Measurements from ENCODE around the gene GRIN3B.

Gene GRIN3B

DNA sequence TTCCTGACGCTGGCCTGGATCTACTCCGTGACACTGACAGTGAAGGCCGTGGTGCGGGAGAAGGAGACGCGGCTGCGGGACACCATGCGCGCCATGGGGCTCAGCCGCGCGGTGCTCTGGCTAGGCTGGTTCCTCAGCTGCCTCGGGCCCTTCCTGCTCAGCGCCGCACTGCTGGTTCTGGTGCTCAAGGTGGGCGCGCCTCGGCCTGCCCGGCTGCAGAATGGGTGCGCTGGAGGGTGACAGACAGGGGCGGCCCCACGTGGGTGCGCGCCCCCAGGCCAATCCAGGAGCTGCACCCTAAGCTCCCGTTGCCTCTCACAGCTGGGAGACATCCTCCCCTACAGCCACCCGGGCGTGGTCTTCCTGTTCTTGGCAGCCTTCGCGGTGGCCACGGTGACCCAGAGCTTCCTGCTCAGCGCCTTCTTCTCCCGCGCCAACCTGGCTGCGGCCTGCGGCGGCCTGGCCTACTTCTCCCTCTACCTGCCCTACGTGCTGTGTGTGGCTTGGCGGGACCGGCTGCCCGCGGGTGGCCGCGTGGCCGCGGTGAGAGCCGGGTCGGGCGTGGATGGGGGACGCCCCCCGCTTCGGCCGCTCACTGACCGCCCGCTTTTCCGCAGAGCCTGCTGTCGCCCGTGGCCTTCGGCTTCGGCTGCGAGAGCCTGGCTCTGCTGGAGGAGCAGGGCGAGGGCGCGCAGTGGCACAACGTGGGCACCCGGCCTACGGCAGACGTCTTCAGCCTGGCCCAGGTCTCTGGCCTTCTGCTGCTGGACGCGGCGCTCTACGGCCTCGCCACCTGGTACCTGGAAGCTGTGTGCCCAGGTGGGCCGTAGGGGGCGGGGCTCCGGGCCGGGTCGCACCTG lies 46.8 kb downstream of the GRIN3B start:
- no peak for DNase-seq

GRCh38 chr19:1047696-1048147 lies 47.5 kb downstream of the GRIN3B start:
- no peak for DNase-seq

- DNase-seq = no peak
These were observed 48.9 kb downstream of the GRIN3B start for GRCh38 chr19:1049106-1049505.

- no peak for DNase-seq
These were observed 49.6 kb downstream of the GRIN3B start for GRCh38 chr19:1049800-1050199.

DNA sequence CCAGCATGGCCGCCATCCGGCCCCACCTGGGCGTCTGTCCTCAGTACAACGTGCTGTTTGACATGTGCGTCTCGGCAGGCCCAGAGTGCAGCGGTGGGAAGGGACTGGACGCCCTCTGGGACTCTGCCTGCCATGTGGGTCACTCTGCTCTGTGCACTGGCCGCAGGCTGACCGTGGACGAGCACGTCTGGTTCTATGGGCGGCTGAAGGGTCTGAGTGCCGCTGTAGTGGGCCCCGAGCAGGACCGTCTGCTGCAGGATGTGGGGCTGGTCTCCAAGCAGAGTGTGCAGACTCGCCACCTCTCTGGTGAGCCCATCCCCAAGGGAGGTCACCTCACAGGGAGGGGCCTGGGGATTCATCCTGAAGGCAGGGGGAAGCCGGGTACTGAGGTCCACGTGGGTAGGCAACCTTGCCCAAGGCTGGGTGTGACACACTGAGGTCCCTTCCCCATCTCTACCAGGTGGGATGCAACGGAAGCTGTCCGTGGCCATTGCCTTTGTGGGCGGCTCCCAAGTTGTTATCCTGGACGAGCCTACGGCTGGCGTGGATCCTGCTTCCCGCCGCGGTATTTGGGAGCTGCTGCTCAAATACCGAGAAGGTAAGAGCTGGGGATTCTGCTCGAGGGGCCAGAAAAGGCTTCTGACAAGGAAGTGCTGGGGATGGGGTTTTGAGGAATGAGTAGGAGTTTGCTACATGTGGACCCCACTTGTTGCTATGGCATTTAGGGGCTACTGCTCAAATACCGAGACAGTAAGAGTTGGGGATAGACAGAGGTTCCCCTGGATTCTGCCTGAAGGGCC lies 51.0 kb downstream of the GRIN3B start:
- no peak for DNase-seq

DNA sequence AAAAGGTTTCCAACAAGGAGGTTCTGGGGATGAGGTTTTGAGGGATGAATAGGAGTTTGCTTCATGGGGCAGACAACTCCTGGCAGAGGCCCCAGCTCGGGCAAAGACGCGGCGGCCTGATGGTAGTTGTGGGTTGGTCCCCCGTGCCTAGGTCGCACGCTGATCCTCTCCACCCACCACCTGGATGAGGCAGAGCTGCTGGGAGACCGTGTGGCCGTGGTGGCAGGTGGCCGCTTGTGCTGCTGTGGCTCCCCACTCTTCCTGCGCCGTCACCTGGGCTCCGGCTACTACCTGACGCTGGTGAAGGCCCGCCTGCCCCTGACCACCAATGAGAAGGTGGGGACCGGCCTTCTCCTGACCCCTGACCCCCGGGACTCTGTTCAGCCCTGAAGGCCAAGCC lies 51.6 kb downstream of the GRIN3B start:
- DNase-seq = no peak

DNA sequence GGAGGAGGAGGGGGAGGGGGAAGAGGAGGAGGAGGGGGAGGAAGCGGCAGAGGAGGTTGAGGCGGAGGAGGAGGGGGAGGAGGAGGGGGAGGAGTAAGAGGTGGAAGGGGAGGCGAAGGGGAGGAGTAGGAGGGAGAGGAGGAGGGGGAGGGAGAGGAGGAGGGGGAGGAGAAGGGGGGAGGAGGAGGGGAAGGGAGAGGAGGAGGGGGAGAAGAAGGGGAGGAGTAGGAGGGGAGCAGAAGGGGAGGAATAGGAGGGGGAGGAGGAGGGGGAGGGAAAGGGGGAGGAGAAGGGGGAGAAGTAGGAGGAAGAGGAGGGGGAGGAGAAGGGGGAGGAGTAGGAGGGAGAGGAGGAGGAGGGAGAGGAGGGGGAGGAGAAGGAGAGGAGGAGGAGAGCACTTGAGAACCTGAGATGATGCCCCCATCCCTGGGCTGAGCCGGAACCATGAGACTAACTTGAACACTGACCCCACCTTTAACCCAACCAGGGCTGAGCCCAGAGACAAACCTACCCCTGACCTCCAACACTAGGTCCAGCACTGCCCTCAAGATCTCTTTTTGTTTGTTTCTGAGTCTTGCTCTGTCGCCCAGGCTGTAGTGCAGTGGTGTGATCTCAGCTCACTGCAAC lies 52.2 kb downstream of the GRIN3B start:
- no peak for DNase-seq

DNA sequence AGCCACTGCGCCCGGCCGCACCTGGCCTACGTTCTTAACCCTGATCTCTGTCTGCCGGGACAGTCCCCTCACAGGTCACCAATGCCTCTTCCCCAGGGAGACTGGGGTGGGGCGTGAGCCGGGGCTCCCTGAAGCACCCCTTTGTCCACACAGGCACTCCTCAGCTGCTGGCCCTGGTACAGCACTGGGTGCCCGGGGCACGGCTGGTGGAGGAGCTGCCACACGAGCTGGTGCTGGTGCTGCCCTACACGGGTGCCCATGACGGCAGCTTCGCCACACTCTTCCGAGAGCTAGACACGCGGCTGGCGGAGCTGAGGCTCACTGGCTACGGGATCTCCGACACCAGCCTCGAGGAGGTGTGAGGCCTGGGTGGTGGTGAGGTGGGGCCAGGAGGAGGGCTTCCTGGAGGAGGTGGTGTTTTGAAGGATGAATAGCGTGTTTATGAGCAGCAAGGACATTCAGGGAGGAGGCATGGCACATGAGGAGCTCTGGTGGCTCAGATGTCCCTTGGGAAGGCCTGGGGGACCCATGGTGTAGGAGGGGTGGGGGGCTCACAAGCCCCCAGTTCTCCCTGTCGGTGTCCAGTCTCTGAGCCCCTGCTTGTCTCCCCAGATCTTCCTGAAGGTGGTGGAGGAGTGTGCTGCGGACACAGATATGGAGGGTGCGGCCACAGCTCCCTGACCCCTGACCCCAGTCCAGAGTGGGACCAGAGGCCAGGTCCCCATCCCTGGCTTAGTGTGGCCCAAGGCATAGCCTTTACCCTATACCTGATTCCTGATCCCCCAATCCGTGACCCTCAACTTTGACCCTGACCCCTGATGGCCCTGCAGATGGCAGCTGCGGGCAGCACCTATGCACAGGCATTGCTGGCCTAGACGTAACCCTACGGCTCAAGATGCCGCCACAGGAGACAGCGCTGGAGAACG lies 53.2 kb downstream of the GRIN3B start:
- no peak for DNase-seq

GRCh38 chr19:1054102-1055027 lies 54.1 kb downstream of the GRIN3B start:
- DNase-seq = no peak

GRCh38 chr19:1055028-1055425 lies 54.8 kb downstream of the GRIN3B start:
- DNase-seq = no peak

- DNase-seq = no peak
These were observed 55.8 kb downstream of the GRIN3B start for GRCh38 chr19:1055886-1056620.

GRCh38 chr19:1057176-1057855 lies 57.1 kb downstream of the GRIN3B start:
- DNase-seq = no peak

GRCh38 chr19:1058112-1058511 lies 57.9 kb downstream of the GRIN3B start:
- DNase-seq = no peak
